A673 (cell line): ENCODE measurements around the gene SNAI3.

Source experiments
- EZH2 ChIP-seq: fragments of 200-600 bp; sonication (generic); IDR thresholded peaks from 2 replicates; pipeline ENCODE4 v1.6.1; 2017; ENCODE audit warnings: borderline replicate concordance, low read depth, mild to moderate bottlenecking, mixed read lengths, antibody characterized with exemption, low read length; ENCODE audit not compliant: poor library complexity, severe bottlenecking
- TF ChIP-seq, protein P1 (sequence below): fragments of 300-800, 200-600 bp; sonication (generic); conservative IDR thresholded peaks from 2 replicates; pipeline ENCODE4 v1.5.1; 2017; ENCODE audit warnings: low read depth, mild to moderate bottlenecking, antibody characterized with exemption, low read length, moderate library complexity, mixed read lengths

DNA sequence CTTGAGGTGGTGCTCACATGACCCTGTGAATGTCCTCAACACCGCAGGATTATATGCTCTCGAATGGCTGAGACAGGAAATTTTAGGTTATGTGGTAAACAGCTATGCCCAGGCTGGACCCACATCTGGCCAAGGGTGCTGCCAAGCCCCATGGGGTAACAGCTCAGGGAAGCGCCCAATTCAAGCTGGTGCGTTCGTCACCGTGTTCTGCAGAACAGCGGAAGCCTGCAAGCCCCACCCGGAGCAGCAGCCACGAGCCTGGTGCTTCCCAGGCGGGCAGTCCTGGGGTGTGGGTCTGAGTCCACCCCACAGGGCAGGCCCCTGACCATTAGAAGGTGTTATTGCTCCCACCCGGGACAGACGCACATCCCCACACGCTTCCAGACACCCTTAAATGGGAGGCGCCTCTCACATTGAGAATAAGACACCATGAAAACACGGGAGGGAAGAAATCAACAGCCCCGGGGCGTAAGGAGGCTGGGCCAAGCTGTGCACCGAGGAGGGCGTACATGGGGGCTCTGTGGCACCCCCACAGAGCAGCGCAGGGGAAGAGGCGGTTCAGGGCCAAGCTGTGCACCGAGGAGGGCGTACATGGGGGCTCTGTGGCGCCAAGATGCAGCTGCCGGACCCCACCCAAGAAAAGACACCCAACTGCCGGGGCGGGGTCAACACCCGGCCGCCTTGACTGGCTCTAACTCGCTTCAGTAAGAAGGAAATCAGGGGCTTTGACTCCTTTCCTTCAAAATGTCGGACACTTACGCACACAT lies 32.5 kb downstream of the SNAI3 start:
- TF ChIP-seq, protein P1, sequence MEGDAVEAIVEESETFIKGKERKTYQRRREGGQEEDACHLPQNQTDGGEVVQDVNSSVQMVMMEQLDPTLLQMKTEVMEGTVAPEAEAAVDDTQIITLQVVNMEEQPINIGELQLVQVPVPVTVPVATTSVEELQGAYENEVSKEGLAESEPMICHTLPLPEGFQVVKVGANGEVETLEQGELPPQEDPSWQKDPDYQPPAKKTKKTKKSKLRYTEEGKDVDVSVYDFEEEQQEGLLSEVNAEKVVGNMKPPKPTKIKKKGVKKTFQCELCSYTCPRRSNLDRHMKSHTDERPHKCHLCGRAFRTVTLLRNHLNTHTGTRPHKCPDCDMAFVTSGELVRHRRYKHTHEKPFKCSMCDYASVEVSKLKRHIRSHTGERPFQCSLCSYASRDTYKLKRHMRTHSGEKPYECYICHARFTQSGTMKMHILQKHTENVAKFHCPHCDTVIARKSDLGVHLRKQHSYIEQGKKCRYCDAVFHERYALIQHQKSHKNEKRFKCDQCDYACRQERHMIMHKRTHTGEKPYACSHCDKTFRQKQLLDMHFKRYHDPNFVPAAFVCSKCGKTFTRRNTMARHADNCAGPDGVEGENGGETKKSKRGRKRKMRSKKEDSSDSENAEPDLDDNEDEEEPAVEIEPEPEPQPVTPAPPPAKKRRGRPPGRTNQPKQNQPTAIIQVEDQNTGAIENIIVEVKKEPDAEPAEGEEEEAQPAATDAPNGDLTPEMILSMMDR: no peak
- TF ChIP-seq EZH2: no peak
